GM18499 (cell line): ENCODE measurements around the gene FADS3.

Source experiments
- ATAC-seq: cut with Tn5 transposase; IDR thresholded peaks from one replicate; pipeline ENCODE4 v1.9.1; 2021; ENCODE audit warnings: moderate number of reproducible peaks; ENCODE audit not compliant: insufficient read depth, unreplicated experiment

FADS3 gene

DNA sequence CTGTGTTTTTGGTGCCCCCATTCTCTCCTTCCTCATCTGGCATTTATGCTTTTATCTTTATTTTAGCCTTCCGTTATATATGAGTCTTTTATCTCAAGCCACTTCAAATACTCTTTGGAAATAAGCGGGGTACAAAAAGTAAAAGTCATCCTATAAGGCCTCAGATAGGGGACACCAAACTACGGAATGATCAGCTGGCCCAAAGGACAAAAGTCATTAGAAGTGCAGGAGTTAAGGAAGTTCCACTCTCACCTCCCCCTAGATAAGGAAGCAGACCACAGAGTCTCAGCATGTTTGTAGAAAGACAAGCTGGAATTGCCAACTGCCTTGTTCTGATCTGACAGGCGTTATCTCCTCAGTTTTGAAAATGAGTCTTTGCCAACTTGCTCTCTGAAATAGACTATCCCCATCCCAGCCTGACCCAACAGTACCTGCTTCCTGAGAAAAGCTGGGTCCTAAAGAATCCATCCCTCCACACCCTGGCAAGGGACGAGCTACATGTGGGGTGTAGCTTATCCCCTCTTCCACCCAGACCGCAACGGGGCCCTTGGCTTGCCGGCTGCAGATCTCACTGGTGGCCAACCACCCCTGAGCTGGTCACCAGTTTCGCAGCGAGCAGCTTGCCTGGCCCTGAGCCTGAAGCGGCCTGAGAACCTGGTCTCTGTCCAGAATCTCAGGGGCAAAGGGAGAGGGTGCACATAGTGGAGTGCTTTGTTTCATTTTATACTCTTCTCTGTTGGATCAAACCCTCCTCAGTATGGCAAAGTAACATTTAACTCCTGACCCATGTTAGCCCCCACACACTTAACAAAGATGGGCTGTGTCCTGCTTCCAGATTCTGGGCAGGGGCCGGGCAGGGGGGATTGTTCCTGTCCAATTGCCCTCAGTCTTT is 49.5 kb downstream of the FADS3 start:
- ATAC-seq = no peak

- ATAC-seq = no peak
Observed at GRCh38 chr11:61840371-61840770, 51.0 kb downstream of the FADS3 start.

- no peak for ATAC-seq
Observed at GRCh38 chr11:61839742-61840141, 51.6 kb downstream of the FADS3 start.

DNA sequence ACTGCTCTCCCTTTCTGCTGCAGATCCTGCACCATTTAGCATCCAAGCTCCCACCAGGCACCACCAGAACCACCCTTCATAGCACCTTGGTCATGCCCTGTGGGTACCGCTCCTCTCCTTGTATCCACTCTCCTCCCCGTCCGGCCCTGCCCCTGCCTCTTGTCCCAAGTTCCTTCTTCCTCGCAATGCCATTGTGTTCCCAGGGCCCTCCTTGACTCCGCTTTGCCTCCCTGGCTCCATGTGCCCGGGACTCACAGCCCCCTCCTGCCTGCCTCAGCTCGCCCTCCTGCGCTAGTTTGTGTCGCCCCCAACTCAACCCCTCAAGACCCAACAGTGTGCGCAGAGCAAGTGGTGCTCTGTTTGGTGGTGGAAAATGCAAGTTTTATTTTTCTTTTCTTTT is 52.4 kb downstream of the FADS3 start:
- ATAC-seq = no peak

DNA sequence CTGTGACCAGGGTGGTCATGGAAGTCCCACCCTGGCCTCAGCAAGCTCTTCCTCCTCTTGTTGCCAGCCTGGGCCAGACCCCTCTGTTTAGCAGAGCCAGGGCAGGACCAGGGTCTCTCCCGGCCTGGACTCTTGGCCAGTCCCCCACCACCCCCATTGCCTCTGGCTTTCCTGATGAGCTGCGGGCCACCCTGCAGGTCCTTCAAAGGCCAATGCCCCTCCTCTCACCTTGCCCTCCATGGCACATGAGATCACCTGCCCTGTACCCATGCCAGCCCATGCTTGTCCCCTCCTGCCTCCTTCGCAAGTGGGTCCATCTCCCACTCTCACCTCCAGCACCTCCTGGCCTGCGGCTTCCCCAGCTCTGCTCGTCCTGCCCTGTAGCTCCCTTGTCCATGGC is 52.8 kb downstream of the FADS3 start:
- no peak for ATAC-seq

- no peak for ATAC-seq
Observed at GRCh38 chr11:61837411-61838005, 53.8 kb downstream of the FADS3 start.

DNA sequence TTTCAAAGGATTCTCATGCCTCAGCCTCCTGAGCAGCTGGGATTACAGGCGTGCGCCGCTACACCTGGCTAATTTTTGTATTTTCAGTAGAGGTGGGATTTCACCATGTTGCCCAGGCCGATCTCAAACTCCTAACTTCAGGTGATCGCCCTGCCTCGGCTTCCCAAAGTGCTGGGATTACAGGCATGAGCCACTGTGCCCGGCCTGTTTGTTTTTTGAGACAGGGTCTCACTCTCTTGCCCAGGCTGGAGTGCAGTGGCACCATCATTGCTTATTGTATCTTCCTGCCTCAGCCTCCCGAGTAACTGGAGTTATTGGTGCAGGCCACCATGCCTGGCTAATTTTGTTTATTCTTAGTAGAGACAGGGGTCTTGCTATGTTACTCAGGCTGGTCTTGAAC is 55.2 kb downstream of the FADS3 start:
- ATAC-seq = no peak

- peak; percentile 74 for ATAC-seq
Observed at GRCh38 chr11:61834278-61835048, 56.9 kb downstream of the FADS3 start.

GRCh38 chr11:61833926-61834277 is 57.4 kb downstream of the FADS3 start:
- ATAC-seq = no peak

DNA sequence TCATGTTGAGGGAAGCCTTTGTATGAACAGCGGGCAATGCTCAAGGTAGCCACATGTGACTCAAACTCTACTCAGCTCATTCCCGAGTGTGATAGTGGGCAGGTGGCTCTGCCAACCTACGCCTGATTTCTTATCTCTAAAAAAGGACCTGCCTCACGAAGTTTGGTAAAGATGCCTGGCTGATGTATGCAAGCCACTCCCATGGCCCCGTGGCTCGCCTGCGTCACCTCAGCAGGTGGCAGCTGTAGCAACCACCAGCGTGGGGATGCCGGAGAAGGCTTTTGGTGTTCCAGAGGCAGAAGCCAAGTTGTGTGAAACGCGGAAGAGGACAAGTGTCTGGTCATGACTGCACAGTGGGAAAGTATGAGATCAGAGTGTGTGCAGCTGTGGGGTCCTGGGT is 57.9 kb downstream of the FADS3 start:
- no peak for ATAC-seq

DNA sequence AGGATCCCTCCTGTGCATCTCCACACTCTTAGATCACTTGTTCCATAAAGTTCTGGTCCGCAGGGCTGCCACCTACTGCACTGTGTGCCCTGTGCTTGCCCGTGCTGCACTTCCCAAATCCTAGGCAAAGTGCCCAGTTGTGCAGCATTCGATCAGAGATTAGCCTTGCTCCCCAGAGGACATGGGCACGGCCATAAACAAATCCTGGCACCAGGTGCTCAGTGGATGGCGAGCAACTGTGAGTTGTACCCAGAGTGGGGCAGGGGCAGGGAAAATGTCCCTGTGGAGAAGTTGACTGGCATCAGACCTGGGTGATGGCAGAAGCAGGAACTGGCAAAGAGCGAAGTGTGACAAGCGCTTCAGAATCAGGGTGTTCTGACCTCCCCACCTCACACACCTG is 58.6 kb downstream of the FADS3 start:
- no peak for ATAC-seq

- ATAC-seq = no peak
Observed at GRCh38 chr11:61832207-61832606, 59.1 kb downstream of the FADS3 start.

- ATAC-seq = no peak
Observed at GRCh38 chr11:61830237-61831105, 60.9 kb downstream of the FADS3 start.

- no peak for ATAC-seq
Observed at GRCh38 chr11:61829806-61830205, 61.5 kb downstream of the FADS3 start.

GRCh38 chr11:61828629-61829407 is 62.5 kb downstream of the FADS3 start:
- no peak for ATAC-seq

- ATAC-seq = no peak
Observed at GRCh38 chr11:61828379-61828628, 63.0 kb downstream of the FADS3 start.

DNA sequence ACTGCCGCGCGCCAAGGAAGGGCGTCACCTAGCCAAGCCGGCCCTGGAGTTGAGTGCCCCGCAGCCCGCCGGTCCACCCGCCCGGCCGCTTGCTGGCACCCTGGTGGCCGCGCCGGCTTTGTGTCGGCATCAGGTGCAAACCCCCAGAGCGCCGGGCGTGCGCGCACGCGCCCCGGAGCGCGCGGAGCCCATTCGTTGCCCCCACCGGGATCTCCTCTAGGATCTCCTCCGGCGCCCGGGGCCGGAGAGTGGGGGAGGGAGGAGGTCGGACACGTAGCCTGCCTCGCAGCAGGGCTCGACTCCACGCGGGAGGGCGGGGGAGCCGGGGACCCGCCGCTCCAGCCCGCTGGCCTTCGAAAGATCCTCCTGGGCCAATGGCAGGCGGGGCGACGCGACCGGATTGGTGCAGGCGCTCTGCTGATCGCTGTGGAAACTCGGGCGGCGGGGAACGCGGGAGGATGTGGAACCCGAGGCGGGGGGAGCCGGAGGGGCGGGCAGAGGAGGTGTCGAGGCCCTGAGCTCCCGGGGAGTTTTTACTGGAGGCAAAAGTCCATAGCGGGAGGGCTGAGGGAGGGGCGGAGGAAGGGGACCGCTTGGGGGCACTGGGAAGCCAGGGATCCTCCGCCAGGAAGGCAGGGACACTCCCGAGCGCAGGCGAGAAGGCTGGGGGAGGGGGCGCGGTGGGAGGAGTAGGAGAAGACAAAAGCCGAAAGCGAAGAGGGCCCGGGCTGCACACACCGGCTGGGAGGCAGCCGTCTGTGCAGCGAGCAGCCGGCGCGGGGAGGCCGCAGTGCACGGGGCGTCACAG is 63.6 kb downstream of the FADS3 start, which contains the start of gene FADS2:
Gene FADS2, plus strand, starts transcription at position 730 of the 808 bp plus-strand sequence. CDS start 91 bp downstream, outside the sequence.
- no peak for ATAC-seq

DNA sequence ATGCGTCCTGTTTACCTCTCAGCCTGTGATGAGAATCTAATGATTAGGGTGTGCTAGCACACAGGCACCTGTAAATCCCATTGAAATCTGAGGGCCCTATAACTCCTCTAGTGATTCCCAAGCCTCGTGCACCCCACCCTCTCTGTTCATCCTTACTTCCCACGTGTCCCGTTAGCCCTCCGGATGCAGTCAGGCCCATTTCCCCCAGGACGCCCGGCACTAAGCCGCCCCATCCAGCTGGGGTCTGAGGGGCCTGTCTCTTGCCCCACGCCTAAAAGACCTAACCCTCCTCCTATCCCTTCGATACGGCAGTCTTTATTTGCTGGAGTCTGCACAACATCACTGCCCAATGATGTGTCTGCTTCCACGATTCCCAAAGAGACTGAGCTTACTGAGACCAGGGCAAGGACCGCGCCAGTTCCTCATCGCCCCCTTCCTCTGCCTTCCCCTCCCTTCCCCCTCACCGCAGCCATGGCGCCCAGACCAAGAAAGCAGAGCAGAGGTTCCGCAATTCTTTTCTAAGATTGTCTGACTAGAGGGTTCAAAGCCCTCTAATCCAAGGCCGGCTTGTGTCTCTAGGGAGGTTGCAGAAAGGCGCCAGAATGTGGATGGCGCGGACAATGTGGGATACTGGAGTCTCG is 64.3 kb downstream of the FADS3 start:
- ATAC-seq = no peak
